OCI-LY1 (cell line): ENCODE data around the gene TCEAL5.

Experiments
- H2AFZ ChIP-seq: fragments of 200-600 bp; sonication (generic), shearing (Covaris generic); 2 replicates; pipeline ENCODE4 v1.6.0; 2014; ENCODE audit warnings: antibody characterized with exemption, mild to moderate bottlenecking, low read length
- H3F3A ChIP-seq: fragments of 200-600 bp; sonication (generic), shearing (Covaris generic); 2 replicates; pipeline ENCODE4 v1.6.0; 2014; ENCODE audit warnings: mild to moderate bottlenecking, antibody characterized with exemption, low read length, moderate library complexity; ENCODE audit not compliant: insufficient read depth
- H3K27ac ChIP-seq: fragments of 200-600 bp; sonication (generic); 2 replicates; pipeline ENCODE4 v1.5.1; 2014; ENCODE audit warnings: low read length, mixed run types, mild to moderate bottlenecking, low read depth; ENCODE audit not compliant: poor library complexity, severe bottlenecking
- H3K27me3 ChIP-seq: fragments of 200-600 bp; sonication (generic); 2 replicates; pipeline ENCODE4 v1.6.0; 2014; ENCODE audit warnings: antibody characterized with exemption, mild to moderate bottlenecking, low read length, moderate library complexity; ENCODE audit not compliant: insufficient read depth
- H3K36me3 ChIP-seq: fragments of 200-600 bp; sonication (generic); 2 replicates; pipeline ENCODE4 v1.6.1; 2014; ENCODE audit warnings: mild to moderate bottlenecking, antibody characterized with exemption, low read length, moderate library complexity, mixed read lengths; ENCODE audit not compliant: insufficient read depth
- H3K4me1 ChIP-seq: fragments of 200-600 bp; sonication (generic); 2 replicates; pipeline ENCODE4 v1.5.1; 2014; ENCODE audit warnings: mild to moderate bottlenecking, low read length, moderate library complexity; ENCODE audit not compliant: insufficient read depth, severe bottlenecking
- H3K4me2 ChIP-seq: fragments of 200-600 bp; sonication (generic), shearing (Covaris generic); 2 replicates; pipeline ENCODE4 v1.6.1; 2014; ENCODE audit warnings: low read length
- H3K4me3 ChIP-seq: fragments of 200-600 bp; sonication (generic); 2 replicates; pipeline ENCODE4 v1.5.1; 2014; ENCODE audit warnings: low read length, low read depth, mild to moderate bottlenecking, mixed read lengths; ENCODE audit not compliant: poor library complexity, severe bottlenecking
- H3K79me2 ChIP-seq: fragments of 200-600 bp; shearing (Covaris generic); 2 replicates; pipeline ENCODE4 v1.6.1; 2016; ENCODE audit warnings: mixed run types, low read length, mixed read lengths; ENCODE audit not compliant: insufficient read depth
- H3K9ac ChIP-seq: fragments of 200-600 bp; sonication (generic), shearing (Covaris generic); 2 replicates; pipeline ENCODE4 v1.6.1; 2014; ENCODE audit warnings: mild to moderate bottlenecking, low read length, mixed read lengths
- H3K9me2 ChIP-seq: fragments of 200-600 bp; sonication (generic), shearing (Covaris generic); 2 replicates; pipeline ENCODE4 v1.6.1; 2014; ENCODE audit warnings: low read depth, mild to moderate bottlenecking, low read length, mixed read lengths
- H3K9me3 ChIP-seq: fragments of 200-600 bp; shearing (Covaris generic); 2 replicates; pipeline ENCODE4 v1.6.1; 2014; ENCODE audit warnings: low read length, mixed read lengths
- H4K20me1 ChIP-seq: fragments of 200-600 bp; sonication (generic), shearing (Covaris generic); 2 replicates; pipeline ENCODE4 v1.6.0; 2016; ENCODE audit warnings: mild to moderate bottlenecking, low read length; ENCODE audit not compliant: insufficient read depth
- EZH2 ChIP-seq: fragments of 200-600 bp; sonication (generic), shearing (Covaris generic); IDR thresholded peaks from 2 replicates; pipeline ENCODE4 v1.8.0; 2017; ENCODE audit warnings: borderline replicate concordance, mixed run types, mild to moderate bottlenecking, antibody characterized with exemption, low read length, moderate library complexity, mixed read lengths
- TF ChIP-seq, protein P1 (sequence below): fragments of 200-600 bp; sonication (generic), shearing (Covaris generic); IDR thresholded peaks from 2 replicates; pipeline ENCODE4 v1.5.1; 2017; ENCODE audit warnings: mild to moderate bottlenecking, antibody characterized with exemption, low read length, moderate library complexity, mixed read lengths

TCEAL5 gene

DNA sequence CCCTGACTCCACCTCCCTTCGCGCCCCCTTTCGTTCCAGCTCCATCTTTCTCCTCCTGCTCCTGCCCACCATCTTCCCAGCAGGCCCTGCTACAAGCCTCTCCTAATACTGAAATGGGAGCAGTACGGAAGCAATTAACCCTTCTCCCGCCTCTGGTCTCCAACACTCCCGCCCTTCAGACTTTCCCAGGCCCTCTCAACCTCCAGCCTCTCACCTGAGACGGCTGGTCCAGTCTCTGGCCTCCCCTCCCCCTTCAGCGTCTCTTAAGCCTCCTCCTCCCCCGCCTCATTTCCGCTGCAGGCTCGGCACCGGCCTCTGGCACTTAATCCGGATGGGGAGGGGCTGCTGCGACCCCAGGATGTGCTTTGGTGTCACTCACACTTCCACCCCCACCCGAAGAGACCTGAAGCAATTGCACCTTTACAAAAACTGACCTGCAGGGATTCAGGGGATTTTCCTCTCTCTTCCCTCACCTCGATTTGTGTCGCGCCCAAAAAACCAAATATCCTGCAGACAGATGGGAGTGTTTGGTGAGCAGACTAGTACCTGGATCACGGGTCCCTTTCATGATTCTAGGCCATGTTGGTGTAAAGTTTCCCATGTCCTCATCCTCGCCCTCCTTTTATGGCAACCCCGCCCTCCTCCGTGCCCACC lies 22.3 kb downstream of the TCEAL5 start:
- Histone ChIP-seq H3K79me2 (no peaks in the 10 kb centered on the region), H3F3A (no peaks in the 10 kb centered on the region), H3K4me1 (peaks cover 6% of the 10 kb centered on the region), H3K9ac (peak overlapping the region; percentile 78), H2AFZ (no peak overlapping the region), H3K9me3 (no peaks in the 10 kb centered on the region), H3K9me2 (no peaks in the 10 kb centered on the region), H3K27me3 (no peaks in the 10 kb centered on the region), H3K36me3 (peaks cover 7% of the 10 kb centered on the region; the same call in 1 of the 2 replicates), H4K20me1 (no peaks in the 10 kb centered on the region), H3K4me2 (peak overlapping the region; percentile 72), H3K4me3 (peak overlapping the region; percentile 83), H3K27ac (peak overlapping the region; percentile 9)
- no peak for TF ChIP-seq EZH2
- TF ChIP-seq, protein P1, sequence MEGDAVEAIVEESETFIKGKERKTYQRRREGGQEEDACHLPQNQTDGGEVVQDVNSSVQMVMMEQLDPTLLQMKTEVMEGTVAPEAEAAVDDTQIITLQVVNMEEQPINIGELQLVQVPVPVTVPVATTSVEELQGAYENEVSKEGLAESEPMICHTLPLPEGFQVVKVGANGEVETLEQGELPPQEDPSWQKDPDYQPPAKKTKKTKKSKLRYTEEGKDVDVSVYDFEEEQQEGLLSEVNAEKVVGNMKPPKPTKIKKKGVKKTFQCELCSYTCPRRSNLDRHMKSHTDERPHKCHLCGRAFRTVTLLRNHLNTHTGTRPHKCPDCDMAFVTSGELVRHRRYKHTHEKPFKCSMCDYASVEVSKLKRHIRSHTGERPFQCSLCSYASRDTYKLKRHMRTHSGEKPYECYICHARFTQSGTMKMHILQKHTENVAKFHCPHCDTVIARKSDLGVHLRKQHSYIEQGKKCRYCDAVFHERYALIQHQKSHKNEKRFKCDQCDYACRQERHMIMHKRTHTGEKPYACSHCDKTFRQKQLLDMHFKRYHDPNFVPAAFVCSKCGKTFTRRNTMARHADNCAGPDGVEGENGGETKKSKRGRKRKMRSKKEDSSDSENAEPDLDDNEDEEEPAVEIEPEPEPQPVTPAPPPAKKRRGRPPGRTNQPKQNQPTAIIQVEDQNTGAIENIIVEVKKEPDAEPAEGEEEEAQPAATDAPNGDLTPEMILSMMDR = no peak

DNA sequence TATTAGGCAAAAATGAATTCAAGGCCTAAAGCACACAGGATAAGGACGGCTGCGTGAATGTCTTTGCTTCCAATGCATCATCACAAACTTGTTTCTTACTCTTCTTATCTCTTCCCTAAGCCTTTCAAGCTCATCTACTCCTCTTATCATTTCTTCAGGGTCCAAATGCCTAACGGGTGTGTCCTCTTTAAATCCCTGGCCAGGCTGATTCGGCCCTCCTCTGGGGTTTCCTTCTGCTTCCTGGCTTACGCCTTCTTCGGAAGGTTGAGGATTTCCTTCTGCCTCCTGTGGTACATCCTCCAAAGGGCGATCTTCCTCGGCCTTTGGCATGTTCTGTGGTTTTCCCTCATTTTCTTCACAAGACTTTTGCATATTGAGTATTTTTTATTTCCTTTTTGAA lies 22.9 kb downstream of the TCEAL5 start:
- H3K4me2 ChIP-seq = peak overlapping the region; percentile 72
- H3K27ac ChIP-seq = no peak overlapping the region
- H2AFZ ChIP-seq = no peak overlapping the region
- H3K27me3 ChIP-seq = no peaks in the 10 kb centered on the region
- H4K20me1 ChIP-seq = no peaks in the 10 kb centered on the region
- H3K4me3 ChIP-seq = peak overlapping the region; percentile 83
- H3K9me2 ChIP-seq = no peaks in the 10 kb centered on the region
- no peaks in the 10 kb centered on the region for H3K9me3 ChIP-seq
- H3F3A ChIP-seq = no peaks in the 10 kb centered on the region
- peaks cover 7% of the 10 kb centered on the region; the same call in 1 of the 2 replicates for H3K36me3 ChIP-seq
- TF ChIP-seq, protein P1 = no peak
- no peak for TF ChIP-seq EZH2
- H3K9ac ChIP-seq = peak overlapping the region; percentile 78; the same call in 1 of the 2 replicates
- peaks cover 6% of the 10 kb centered on the region for H3K4me1 ChIP-seq
- H3K79me2 ChIP-seq = no peaks in the 10 kb centered on the region

- Histone ChIP-seq H3K79me2 (no peaks in the 10 kb centered on the region), H3F3A (no peaks in the 10 kb centered on the region), H3K27ac (no peak overlapping the region), H3K4me2 (no peak overlapping the region), H3K27me3 (no peaks in the 10 kb centered on the region), H3K9ac (no peak overlapping the region), H3K4me1 (peaks cover 6% of the 10 kb centered on the region), H2AFZ (no peak overlapping the region), H3K4me3 (no peak overlapping the region), H3K36me3 (peaks cover 7% of the 10 kb centered on the region; the same call in 1 of the 2 replicates), H3K9me3 (no peaks in the 10 kb centered on the region), H3K9me2 (no peaks in the 10 kb centered on the region), H4K20me1 (no peaks in the 10 kb centered on the region)
- TF ChIP-seq, protein P1 = no peak
- no peak for TF ChIP-seq EZH2
These were observed 25.6 kb downstream of the TCEAL5 start for GRCh38 chrX:103250977-103251376.
